Omental fat pad (tissue), 4 donors: ENCODE measurements around the gene NT5E. TPM values are rescaled to one million over a fixed set of nuclear protein-coding genes. Genes with fewer than 3 reads are reported as not detected.

ENCODE experiments used
- ATAC-seq: fragments of 150-250 bp; one replicate; pipeline ENCODE4 v1.9.1; 2016; ENCODE audit warnings: mild to moderate bottlenecking, moderate library complexity; ENCODE audit not compliant: low FRiP score
- DNase-seq: peaks from one replicate; pipeline ENCODE4 v3.0.0-alpha.2; 2019; ENCODE audit warnings: low spot score
- total RNA-seq, 4 donors: library from RNA; depleted of rRNA; stranded (reverse); fragments of >200 nt; gene quantifications; one replicate each; pipeline ENCODE4 v1.1.0, GENCODE V29; 2016
- TF ChIP-seq, protein P1 (sequence below), 3 donors: fragments of 450-650 bp; IDR thresholded peaks; one replicate each; pipeline ENCODE4 v1.5.1; 2016 to 2017; ENCODE audit warnings: antibody characterized with exemption in 3 of 3, mild to moderate bottlenecking in 3 of 3, moderate library complexity in 2 of 3

NT5E gene
- total RNA-seq, 4 donors from 2014 or later = 11.4 to 28.6 (median 18.2) TPM

DNA sequence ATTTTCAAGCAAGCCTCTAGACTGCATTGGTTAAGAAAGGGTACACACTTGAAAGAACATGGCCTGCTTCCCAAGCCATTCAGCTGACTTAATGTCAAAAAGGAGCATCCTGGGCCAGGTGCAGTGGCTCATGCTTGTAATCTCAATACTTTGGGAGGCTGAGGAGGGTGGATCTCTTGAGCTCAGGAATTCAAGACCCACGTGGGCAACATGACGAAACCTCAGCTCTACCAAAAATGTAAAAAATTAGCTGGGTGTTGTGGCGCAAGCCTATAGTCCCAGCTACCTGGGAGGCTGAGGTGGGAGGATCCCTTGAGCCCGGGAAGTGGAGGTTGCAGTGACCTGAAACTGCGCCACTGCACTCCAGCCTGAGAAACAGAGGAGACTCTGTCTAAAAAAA lies 26.9 kb upstream of the NT5E start:
- DNase-seq (no peak), ATAC-seq (no peak)
- TF ChIP-seq, protein P1, sequence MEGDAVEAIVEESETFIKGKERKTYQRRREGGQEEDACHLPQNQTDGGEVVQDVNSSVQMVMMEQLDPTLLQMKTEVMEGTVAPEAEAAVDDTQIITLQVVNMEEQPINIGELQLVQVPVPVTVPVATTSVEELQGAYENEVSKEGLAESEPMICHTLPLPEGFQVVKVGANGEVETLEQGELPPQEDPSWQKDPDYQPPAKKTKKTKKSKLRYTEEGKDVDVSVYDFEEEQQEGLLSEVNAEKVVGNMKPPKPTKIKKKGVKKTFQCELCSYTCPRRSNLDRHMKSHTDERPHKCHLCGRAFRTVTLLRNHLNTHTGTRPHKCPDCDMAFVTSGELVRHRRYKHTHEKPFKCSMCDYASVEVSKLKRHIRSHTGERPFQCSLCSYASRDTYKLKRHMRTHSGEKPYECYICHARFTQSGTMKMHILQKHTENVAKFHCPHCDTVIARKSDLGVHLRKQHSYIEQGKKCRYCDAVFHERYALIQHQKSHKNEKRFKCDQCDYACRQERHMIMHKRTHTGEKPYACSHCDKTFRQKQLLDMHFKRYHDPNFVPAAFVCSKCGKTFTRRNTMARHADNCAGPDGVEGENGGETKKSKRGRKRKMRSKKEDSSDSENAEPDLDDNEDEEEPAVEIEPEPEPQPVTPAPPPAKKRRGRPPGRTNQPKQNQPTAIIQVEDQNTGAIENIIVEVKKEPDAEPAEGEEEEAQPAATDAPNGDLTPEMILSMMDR (IDR thresholded peaks at IDR 0.05) = no peak

DNA sequence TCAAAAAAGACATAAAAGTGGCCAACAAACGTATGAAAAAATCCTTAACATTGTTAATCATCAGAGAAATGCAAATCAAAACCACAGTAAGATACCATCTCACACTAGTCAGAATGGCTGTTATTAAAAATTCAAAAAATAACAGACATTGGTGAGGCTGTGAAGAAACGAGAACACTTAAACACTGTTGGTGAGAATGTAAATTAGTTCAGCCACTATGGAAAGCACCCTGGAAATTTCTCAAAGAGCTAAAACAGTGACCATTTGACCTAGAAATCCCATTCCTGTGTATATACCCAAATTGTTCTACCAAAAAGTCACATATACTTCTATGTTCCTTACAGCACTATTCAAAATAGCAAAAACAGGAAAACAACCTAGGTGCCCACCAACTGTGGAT lies 24.9 kb upstream of the NT5E start:
- DNase-seq (no peak), ATAC-seq (no peak)
- TF ChIP-seq, protein P1 (IDR thresholded peaks at IDR 0.05) = no peak

DNA sequence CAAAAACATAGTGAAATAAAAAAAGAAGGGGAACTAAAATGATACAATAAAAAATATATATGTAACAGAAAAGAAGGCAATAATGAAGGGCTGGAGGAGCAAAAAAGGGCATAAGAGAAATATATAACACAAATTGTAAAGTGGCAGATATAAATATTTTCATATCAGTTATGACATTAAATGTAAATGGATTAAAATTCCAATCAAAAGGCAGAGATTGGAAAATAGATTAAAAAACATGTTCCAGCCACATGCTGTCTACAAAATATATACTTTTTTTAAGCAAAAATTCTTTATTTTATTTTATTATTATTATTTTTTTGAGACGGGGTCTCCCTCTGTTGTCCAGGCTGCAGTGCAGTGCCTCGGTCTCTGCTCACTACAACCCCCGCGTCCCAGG lies 23.9 kb upstream of the NT5E start:
- TF ChIP-seq, protein P1 (IDR thresholded peaks at IDR 0.05) = no peak
- DNase-seq (no peak), ATAC-seq (no peak)

DNA sequence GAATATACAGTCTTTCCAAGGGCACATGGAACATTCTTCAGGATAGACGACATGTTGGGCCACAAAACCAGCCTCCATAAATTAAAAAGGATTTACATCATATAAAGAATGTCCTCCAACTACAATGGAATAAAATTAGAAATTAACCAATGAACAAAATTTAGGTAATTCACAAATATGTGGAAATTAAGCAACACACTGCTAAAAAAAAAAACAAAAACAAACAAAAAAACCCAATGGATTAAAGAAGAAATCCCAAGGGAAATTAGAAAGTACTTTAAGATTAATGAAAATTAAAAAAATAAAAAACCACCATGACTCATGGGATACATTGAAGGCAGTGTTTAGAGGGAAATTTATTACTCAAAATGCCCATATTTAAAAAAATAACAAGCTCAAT lies 21.4 kb upstream of the NT5E start:
- ATAC-seq = no peak
- DNase-seq = no peak
- TF ChIP-seq, protein P1 (IDR thresholded peaks at IDR 0.05) = no peak

DNA sequence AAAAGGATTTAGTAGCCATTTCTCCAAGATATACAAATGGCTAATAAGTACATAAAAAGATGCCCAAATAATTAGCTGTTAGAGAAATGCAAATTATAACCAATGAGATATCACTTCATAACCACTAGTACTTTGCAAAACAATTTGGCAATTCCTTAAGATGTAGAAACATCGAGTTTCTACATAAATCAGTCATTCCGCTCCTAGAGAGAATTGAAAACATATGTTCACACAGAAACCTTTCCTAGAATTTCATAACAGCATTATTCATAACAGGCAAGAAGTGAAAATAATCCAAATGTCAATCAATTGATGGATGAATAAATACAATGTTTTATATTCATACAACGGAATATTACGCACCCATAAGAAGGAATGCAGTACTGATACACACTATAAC lies 20.5 kb upstream of the NT5E start:
- no peak for DNase-seq
- TF ChIP-seq, protein P1 (IDR thresholded peaks at IDR 0.05) = no peak
- no peak for ATAC-seq

DNA sequence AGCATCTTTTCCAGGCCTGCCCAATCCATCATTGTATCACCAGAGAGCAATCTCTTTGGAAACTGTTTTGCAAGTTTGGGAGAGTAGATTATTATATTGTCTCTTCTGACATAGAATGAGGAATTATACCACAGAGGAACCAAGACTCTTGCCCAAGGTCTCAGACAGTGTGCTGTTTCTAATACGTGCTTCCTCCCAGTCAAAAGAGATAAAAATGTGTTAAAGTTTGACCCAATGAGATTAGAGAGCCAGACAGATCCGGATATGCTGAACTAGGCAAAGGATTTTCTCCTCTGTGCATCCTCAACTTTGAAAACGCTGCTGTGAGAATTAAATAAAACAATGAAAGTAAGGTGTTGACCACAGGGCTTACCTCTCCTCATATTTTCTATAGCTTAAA lies 18.6 kb upstream of the NT5E start:
- TF ChIP-seq, protein P1 (IDR thresholded peaks at IDR 0.05) = no peak
- DNase-seq (no peak), ATAC-seq (no peak)

DNA sequence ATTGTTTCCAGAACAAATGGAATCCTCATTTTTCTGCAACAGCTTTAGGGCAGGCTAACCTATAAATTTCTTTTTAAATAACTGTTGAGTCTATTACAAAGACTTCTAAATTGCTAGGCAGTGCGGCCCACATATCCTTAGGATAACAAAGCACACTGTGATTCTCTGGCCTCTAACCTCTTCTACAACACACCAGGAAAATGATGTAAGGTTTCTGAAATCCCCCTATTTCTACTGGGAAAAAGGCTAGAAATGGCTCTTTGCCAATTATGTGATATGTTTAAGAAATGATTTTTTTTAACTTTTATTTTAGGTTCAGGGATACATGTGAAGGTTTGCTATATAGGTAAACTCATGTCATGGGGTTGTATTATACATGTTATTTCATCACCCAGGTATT lies 17.3 kb upstream of the NT5E start:
- TF ChIP-seq, protein P1 (IDR thresholded peaks at IDR 0.05) = no peak
- ATAC-seq (no peak), DNase-seq (no peak)
